Astrocyte (in vitro differentiated cells and primary cell): ENCODE results near the gene ERRFI1. TPM values are rescaled to one million over a fixed set of nuclear protein-coding genes. Genes with fewer than 3 reads are reported as not detected.
A peak's percentile ranks its signal among the peaks of the same experiment; 100 is the strongest.

Source experiments
- DNase-seq: peaks from one replicate; pipeline ENCODE4 v3.0.0-alpha.2; 2010; ENCODE audit warnings: low read depth
- FAIRE-seq: peaks from 2 replicates; lab custom pipeline; 2011; peaks lifted over from hg19 to GRCh38; lab: Jason Lieb, UNC
- H2AFZ ChIP-seq: 2 replicates; pipeline ENCODE4 v1.6.0; 2012; ENCODE audit warnings: low read depth, low read length, inconsistent platforms
- H3K27ac ChIP-seq: 2 replicates; pipeline ENCODE4 v1.5.1; 2011; ENCODE audit warnings: low read depth, low read length, inconsistent platforms
- H3K27me3 ChIP-seq: 2 replicates; pipeline ENCODE4 v1.6.0; 2011; ENCODE audit warnings: low read length, inconsistent platforms; ENCODE audit not compliant: insufficient read depth
- H3K36me3 ChIP-seq: 2 replicates; pipeline ENCODE4 v1.5.1; 2011; ENCODE audit warnings: low read length, inconsistent platforms; ENCODE audit not compliant: insufficient read depth
- H3K4me1 ChIP-seq: 2 replicates; pipeline ENCODE4 v1.5.1; 2011; ENCODE audit warnings: low read length, inconsistent platforms; ENCODE audit not compliant: insufficient read depth
- H3K4me2 ChIP-seq: 2 replicates; pipeline ENCODE4 v1.6.0; 2012; ENCODE audit warnings: low read length, inconsistent platforms
- H3K4me3 ChIP-seq: 2 replicates; pipeline ENCODE4 v1.5.1; 2011; ENCODE audit warnings: low read depth, mild to moderate bottlenecking, low read length, inconsistent platforms; ENCODE audit not compliant: insufficient read depth
- H3K79me2 ChIP-seq: 2 replicates; pipeline ENCODE4 v1.6.0; 2012; ENCODE audit warnings: mild to moderate bottlenecking, low read length, inconsistent platforms; ENCODE audit not compliant: insufficient read depth
- H3K9ac ChIP-seq: 2 replicates; pipeline ENCODE4 v1.6.0; 2012; ENCODE audit warnings: mild to moderate bottlenecking, low read length, inconsistent platforms
- H3K9me3 ChIP-seq: 2 replicates; pipeline ENCODE4 v1.5.1; 2012; ENCODE audit warnings: low read depth, mild to moderate bottlenecking, low read length, inconsistent platforms; ENCODE audit not compliant: insufficient read depth
- H4K20me1 ChIP-seq: 2 replicates; pipeline ENCODE4 v1.6.0; 2012; ENCODE audit warnings: low read length, inconsistent platforms; ENCODE audit not compliant: insufficient read depth
- H3K27ac Mint-ChIP-seq: one replicate; pipeline ENCODE4 v1.8.0; 2021; ENCODE audit warnings: mild to moderate bottlenecking, mixed read lengths; ENCODE audit not compliant: unreplicated experiment
- H3K27me3 Mint-ChIP-seq: one replicate; pipeline ENCODE4 v1.8.0; 2021; ENCODE audit warnings: low read depth, mixed read lengths; ENCODE audit not compliant: unreplicated experiment
- H3K36me3 Mint-ChIP-seq: one replicate; pipeline ENCODE4 v1.8.0; 2021; ENCODE audit warnings: low read depth, mixed read lengths; ENCODE audit not compliant: unreplicated experiment
- H3K4me1 Mint-ChIP-seq: one replicate; pipeline ENCODE4 v1.8.0; 2021; ENCODE audit warnings: low read depth, mixed read lengths; ENCODE audit not compliant: unreplicated experiment
- H3K4me3 Mint-ChIP-seq: one replicate; pipeline ENCODE4 v1.8.0; 2021; ENCODE audit warnings: mild to moderate bottlenecking, moderate library complexity, mixed read lengths; ENCODE audit not compliant: unreplicated experiment
- H3K9me3 Mint-ChIP-seq: one replicate; pipeline ENCODE4 v1.8.0; 2021; ENCODE audit warnings: mild to moderate bottlenecking, mixed read lengths; ENCODE audit not compliant: unreplicated experiment
- EZH2 ChIP-seq: IDR thresholded peaks from 2 replicates; pipeline ENCODE4 v1.6.1; 2012; ENCODE audit warnings: mild to moderate bottlenecking, low read length, inconsistent platforms; ENCODE audit not compliant: insufficient read depth
- total RNA-seq: library from RNA; stranded (reverse); gene quantifications from 2 replicates; pipeline ENCODE4 v1.2.1, GENCODE V29; 2021
- TF ChIP-seq, protein P1 (sequence below): IDR thresholded peaks from 2 replicates; pipeline ENCODE4 v1.5.1; 2011; ENCODE audit warnings: low read depth, mild to moderate bottlenecking, inconsistent platforms, low read length, moderate library complexity; ENCODE audit not compliant: insufficient read depth

Gene ERRFI1
- total RNA-seq, 1 donor from 2014 or later, result 81.5 TPM

DNA sequence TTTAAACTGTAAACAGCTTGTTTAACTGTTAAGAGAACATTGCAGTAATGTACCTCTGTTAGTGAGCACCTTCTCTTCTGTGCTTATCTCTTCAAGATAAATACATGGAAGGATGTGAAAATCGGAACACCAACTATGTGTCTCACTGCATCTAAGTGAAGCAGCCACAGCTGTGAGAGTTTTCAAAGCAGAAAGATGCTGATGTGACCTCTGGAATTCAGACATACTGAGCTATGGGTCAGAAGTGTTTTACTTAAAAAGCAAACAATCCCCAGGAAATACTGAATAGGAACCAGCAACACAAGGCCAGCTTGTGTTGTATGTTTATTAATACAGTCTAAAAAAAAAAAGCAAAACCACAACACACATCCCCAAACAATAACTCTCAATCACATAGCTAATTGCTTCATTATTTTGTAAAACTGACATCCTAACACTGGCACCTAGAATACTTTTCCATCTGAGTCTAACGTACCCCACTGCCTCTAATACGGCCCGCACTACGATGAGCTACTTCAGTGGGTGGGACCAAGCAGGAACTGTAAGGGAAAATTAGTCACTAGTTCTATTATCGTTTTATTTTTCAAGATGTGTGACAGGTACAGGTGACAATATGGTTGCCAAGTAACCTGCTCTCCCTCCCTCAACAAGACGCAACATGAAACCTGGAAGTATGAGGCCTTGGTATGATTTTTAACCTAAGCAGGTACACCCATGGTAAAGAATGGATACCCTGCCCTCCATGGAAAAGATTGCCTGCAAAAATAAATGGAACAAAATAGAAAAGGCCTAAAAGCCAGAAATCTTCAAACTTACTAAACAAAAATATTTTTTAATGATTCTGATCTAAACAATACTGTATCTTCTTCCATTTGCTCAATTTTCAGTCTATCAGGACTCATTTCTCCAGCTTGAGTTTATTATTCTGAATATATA is 13.9 kb downstream of the ERRFI1 start:
- peaks cover 78% of the 10 kb centered on the region for H3K79me2 ChIP-seq
- peaks cover 14% of the 10 kb centered on the region for H3K36me3 Mint-ChIP-seq

DNA sequence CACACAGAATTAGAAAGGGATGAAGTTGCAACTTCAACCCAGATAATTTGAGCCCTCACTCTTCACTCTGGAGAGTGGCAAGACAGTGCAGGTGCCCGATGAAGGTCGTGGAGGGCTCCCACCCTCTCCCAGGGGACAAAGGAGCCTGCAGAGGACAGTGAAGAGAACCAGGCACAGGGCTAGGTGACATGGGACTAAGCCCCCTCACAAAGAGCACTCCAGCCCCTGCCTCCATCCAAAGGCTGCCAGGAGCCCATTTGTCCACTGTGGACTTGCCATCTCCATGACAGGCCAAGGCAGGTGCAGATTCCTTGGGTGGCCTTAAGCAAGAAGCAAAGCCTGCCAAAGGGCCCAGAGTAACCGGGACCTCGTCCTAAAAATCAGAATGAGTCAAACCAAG is 15.1 kb downstream of the ERRFI1 start:
- H3K27ac ChIP-seq, result no peak overlapping the region
- DNase-seq, result no peak
- no peaks in the 10 kb centered on the region for H3K27me3 Mint-ChIP-seq

More for the DNA sequence above, 13.9 kb downstream of the ERRFI1 start:
- H3K36me3 ChIP-seq, result peaks cover 50% of the 10 kb centered on the region
- H2AFZ ChIP-seq, result no peak overlapping the region
- no peak overlapping the region for H3K4me2 ChIP-seq
- H3K4me3 Mint-ChIP-seq, result peak overlapping the region; percentile 54
- H3K4me1 ChIP-seq, result peaks cover 25% of the 10 kb centered on the region
- no peaks in the 10 kb centered on the region for H3K27me3 Mint-ChIP-seq
- H3K4me3 ChIP-seq, result no peak overlapping the region
- no peaks in the 10 kb centered on the region for H3K27me3 ChIP-seq
- TF ChIP-seq, protein P1, sequence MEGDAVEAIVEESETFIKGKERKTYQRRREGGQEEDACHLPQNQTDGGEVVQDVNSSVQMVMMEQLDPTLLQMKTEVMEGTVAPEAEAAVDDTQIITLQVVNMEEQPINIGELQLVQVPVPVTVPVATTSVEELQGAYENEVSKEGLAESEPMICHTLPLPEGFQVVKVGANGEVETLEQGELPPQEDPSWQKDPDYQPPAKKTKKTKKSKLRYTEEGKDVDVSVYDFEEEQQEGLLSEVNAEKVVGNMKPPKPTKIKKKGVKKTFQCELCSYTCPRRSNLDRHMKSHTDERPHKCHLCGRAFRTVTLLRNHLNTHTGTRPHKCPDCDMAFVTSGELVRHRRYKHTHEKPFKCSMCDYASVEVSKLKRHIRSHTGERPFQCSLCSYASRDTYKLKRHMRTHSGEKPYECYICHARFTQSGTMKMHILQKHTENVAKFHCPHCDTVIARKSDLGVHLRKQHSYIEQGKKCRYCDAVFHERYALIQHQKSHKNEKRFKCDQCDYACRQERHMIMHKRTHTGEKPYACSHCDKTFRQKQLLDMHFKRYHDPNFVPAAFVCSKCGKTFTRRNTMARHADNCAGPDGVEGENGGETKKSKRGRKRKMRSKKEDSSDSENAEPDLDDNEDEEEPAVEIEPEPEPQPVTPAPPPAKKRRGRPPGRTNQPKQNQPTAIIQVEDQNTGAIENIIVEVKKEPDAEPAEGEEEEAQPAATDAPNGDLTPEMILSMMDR, result no peak
- no peak for TF ChIP-seq EZH2
- H4K20me1 ChIP-seq, result peaks cover 78% of the 10 kb centered on the region
- FAIRE-seq (no peak), DNase-seq (no peak)
- no peak overlapping the region for H3K27ac Mint-ChIP-seq
- peaks cover 49% of the 10 kb centered on the region for H3K4me1 Mint-ChIP-seq
- H3K9me3 ChIP-seq, result no peaks in the 10 kb centered on the region
- peak overlapping the region; percentile 7 for H3K9ac ChIP-seq
- no peaks in the 10 kb centered on the region for H3K9me3 Mint-ChIP-seq
- H3K27ac ChIP-seq, result no peak overlapping the region

DNA sequence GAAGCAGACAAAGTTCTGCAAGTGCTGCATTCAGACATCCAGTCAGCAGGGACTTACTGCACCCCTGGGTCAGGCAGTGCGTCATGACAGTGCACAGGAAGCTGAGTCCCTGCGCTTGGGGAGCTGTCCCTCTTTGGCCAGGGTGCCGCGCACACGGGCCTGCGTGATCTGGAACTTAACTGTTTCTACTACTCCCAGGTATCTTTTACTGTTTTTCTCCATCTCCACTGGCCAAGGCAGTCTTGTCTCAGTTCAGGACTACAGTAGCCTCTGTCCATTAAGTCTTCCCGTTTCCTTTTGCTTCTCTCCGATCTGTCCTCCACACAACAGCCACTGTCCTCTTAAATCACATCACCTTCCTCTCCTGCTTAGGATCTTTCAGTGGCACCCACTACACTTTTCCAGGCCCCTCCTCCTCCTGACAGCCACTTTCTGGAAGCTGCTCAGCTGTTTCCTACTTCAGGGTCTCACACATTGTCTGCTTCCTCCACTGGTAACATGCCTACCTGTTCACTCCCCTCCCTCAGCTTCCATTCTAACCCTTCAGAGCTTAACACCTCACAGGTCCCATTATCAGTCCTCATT is 15.9 kb downstream of the ERRFI1 start:
- DNase-seq, result no peak
- TF ChIP-seq, protein P1, result no peak
- TF ChIP-seq EZH2, result no peak
- H3K27ac ChIP-seq, result no peak overlapping the region
- no peaks in the 10 kb centered on the region for H3K27me3 ChIP-seq
- peaks cover 64% of the 10 kb centered on the region for H4K20me1 ChIP-seq
- no peaks in the 10 kb centered on the region for H3K9me3 Mint-ChIP-seq
- no peak overlapping the region for H3K4me3 ChIP-seq
- H3K36me3 Mint-ChIP-seq, result peaks cover 14% of the 10 kb centered on the region
- H3K27ac Mint-ChIP-seq, result no peak overlapping the region
- H3K27me3 Mint-ChIP-seq, result no peaks in the 10 kb centered on the region
- H3K9ac ChIP-seq, result no peak overlapping the region
- no peak overlapping the region for H2AFZ ChIP-seq
- H3K79me2 ChIP-seq, result peaks cover 57% of the 10 kb centered on the region
- H3K4me1 Mint-ChIP-seq, result peaks cover 42% of the 10 kb centered on the region
- no peak overlapping the region for H3K4me2 ChIP-seq
- peaks cover 12% of the 10 kb centered on the region for H3K4me1 ChIP-seq
- no peak for FAIRE-seq
- no peaks in the 10 kb centered on the region for H3K9me3 ChIP-seq
- H3K36me3 ChIP-seq, result peaks cover 50% of the 10 kb centered on the region
- H3K4me3 Mint-ChIP-seq, result peak overlapping the region; percentile 41

More for the DNA sequence above, 15.1 kb downstream of the ERRFI1 start:
- TF ChIP-seq EZH2, result no peak
- no peaks in the 10 kb centered on the region for H3K27me3 ChIP-seq
- peaks cover 45% of the 10 kb centered on the region for H3K4me1 Mint-ChIP-seq
- H3K9ac ChIP-seq, result no peak overlapping the region
- no peak overlapping the region for H3K4me3 ChIP-seq
- FAIRE-seq, result no peak
- no peaks in the 10 kb centered on the region for H3K9me3 ChIP-seq
- peaks cover 66% of the 10 kb centered on the region for H3K79me2 ChIP-seq
- peaks cover 14% of the 10 kb centered on the region for H3K36me3 Mint-ChIP-seq
- no peak overlapping the region for H3K4me3 Mint-ChIP-seq
- H3K9me3 Mint-ChIP-seq, result no peaks in the 10 kb centered on the region
- peaks cover 16% of the 10 kb centered on the region for H3K4me1 ChIP-seq
- peaks cover 72% of the 10 kb centered on the region for H4K20me1 ChIP-seq
- peaks cover 50% of the 10 kb centered on the region for H3K36me3 ChIP-seq
- no peak overlapping the region for H2AFZ ChIP-seq
- H3K4me2 ChIP-seq, result no peak overlapping the region
- H3K27ac Mint-ChIP-seq, result no peak overlapping the region
